Suppressor macrophage (primary cell): ENCODE measurements around the gene RASIP1.

Source experiments
- DNase-seq, 4 experiments: peaks; one replicate each; pipeline ENCODE4 v3.0.0-alpha.2; 2020 to 2022

RASIP1 gene

DNA sequence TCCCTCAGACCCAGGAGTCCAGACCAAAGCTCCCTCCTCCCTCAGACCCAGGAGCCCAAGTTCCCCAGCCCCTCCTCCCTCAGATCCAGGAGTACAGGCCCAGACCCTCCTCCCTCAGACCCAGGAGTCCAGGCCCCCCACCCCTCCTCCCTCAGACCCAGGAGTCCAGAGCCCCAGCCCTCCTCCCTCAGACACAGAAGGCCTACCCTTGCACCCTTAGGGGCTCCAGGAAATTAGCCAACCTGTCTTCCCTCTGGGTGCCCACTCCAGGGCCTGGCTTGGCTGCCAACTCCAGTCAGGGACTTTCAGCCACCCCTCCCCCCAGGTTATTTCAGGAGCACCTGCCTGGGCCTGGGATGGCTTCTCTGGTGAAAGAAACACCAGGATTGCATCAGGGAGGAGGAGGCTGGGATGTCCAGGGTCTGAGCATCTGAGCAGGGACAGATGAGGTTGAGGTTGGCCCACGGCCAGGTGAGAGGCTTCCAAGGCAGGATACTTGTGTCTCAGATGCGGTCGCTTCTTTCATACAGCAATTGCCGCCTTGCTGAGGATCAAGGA is 14.8 kb upstream of the RASIP1 start, which contains the start of gene FGF21:
FGF21 (plus strand) TSS at position 441 of the 558 bp plus-strand sequence. CDS start 713 bp downstream, outside the sequence.
- DNase-seq, result no peak

DNA sequence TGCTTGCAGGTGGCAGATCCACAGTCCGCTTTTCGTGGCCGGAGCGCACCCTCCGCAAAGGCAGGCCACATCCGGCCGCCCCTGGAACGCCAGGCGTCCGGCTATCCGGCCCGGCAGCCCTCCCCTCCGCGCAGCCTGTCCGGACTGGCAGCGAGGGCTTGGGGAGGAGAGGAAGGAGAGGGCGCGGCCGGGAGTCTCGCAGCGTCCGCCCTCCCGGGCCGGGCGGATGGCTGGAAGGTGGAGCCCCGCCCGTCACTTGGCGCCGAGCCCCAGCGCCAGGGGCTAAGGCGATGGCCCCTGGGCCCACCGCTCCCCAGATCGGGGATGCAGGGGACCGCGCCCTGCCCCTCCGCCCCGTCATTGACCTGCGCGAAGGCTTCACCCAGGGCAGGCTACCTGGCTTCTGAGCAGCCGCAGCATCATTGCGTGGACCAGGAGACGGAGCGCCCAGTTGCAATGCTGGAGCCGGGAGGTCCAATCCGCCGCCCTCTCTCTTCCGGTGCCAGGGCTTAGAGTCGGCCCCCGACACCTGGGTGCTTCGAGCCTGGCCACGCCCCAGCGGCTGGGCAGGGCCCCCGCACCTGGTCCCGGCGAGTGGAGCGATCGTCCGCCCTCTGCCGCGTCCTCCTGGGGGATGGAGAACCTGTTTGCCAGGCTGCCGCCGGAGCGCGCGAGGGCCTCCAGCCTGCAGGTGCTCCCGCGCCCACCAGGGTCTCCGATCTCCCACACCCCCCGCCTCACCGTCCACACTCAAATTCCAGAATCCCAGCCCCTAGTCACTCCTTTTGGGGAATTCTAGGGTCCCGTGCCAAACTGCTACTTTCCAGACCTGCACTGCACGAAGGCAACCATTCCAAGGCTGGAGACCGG is 12.3 kb upstream of the RASIP1 start, which contains the start of gene FUT1:
FUT1 (minus strand) TSS at position 146 of the 870 bp plus-strand sequence. CDS start 1,360 bp downstream, outside the sequence.
- DNase-seq, result peak; percentile 17 to 66 (median 42)

DNA sequence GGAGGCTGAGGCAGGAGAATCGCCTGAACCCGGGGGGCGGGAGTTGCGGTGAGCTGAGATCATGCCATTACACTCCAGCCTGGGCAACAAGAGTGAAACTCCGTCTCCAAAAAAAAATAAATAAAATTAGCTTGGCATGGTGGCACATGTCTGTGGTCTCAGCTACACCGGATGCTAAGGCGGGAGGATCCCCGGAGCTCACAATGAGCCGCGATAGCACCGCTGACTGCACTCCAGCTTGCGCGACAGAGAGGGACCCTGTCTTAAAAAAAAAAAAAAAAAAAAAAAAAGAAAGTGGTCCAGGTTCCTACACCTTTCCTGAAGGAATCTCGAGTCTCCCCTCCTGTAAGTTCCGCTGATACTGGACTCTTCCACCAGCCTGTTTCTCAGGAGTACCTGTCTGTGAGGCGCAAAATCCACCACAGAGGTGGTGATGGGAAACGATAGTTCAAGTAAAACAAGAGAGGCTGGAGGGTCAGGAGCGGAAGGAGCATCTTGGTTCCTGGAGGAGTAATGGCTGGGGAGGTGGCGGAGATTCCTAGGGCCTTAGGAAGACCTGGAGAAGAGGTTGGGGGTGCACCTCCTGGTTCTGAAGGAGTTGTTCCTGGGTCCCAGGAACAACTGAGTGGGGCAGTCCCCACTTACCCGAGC is 11.6 kb upstream of the RASIP1 start:
- DNase-seq, result no peak

DNA sequence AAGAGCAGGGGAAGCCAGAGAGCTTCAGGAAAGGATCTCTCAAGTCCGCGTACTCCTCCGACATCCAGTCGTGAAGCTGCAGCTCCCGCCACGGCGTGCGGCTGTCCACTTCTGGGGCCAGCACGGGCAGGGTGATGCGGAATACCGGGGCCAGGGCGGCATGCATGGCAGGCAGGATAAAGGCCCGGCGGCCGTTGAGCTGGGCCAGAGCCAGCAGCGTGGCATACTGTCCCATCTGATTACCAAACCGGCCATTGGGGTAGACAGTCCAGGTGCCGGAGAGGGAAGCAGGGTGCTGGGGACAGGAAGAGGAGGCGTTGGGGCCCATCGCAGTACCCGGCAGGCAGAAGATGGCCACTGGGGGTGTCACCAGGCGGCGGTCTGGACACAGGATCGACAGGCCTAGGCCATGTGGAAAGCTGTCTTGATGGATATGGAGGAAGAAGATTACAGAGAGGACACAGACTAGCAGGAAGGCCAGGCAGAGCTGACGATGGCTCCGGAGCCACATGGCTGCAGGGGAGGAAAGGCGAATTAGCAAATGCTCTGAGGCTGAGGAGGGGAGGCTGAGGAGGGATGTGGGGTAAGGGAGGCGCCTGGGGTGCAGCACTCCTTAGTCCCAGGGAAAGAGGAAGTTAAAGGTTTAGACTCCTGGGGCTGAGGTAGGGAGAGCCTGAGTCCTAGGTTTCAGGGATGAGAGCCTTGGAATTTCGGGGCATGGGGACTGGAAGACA is 10.5 kb upstream of the RASIP1 start:
- no peak for DNase-seq

DNA sequence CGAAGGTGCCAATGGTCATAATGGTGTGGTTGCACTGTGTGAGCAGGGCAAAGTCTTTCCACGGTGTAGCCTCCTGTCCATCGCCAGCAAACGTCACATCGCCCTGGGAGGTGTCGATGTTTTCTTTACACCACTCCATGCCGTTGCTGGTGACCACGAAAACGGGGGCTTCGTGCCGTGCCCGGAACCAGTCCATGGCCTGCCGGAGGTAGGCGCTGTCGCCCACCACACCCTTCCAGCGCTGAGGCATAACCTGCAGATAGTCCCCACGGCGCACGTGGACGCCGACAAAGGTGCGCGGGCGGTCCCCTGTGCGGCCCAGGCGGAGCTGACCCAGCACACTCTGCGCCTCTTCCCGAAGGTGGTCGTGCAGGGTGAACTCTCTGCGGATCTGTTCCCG is 9.9 kb upstream of the RASIP1 start:
- no peak for DNase-seq

DNA sequence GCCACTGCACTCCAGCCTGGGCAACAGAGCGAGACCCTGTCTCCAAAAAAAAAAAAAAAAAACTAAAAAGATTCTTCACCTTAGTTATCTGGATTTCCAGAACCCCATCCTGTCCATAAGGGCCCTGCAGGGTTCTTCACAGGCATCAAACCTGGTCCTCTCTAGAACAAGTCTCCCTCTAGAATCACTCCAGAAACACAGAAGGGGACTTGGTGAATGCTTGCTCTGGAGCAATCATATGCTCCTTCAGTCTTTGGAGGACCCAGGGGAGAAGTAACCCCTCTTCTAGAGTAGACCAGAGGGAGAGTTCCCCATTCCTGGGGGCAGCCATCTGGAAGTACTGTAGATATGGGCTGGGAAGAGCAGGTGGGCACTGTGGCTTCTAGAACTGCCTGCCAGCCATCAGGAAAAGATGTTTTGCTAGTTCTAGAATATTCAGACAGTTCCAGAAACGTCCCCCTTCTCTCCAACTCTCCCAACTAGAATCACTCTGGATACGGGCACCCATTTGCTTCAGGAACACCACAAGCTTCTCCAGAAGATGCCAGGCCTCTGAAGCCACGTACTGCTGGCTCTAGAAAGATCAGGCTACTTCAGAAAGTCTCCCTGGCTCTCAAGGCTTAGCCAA is 9.3 kb upstream of the RASIP1 start:
- no peak for DNase-seq

DNA sequence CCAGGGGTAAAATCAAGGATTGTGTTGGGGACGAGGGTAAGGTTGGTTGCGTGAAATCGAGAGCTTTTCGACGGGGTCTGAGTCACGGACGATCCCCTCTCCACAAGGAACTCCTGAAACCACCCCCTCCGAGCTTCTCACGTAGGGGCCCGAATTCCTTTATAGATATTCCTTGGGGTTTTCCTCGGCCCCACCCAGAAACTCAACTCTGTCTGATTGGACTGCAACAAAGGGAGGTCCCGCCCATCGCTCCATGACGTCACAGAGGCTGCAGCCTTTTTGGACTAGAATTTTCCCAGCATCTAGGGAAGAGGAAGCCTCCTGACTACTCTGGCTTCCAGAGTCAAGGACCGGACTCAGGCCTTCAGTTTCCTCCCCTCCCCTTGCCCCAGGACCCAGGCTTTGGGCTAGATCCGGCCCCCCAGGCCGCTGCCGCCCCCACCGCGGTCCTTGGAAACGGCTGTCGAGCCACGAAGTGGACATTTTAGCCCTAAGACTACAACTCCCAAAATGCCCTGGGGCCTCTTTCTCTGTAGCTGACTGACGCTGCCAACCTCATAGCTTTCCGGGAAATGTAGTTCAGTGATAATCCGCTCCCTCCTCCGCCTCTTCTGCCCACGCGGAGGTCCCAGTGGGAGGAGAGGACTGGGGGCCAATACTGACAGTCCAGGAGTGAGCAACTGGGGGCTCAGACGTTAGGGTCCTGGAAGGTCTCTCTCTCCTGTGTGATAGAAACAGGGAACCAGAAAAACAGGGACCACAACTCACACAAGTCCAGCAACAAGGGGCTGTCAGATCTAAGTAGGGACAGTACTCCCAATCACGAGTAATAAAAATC is 6.5 kb upstream of the RASIP1 start, which contains the start of gene IZUMO1:
IZUMO1 (minus strand) TSS at position 172 of the 838 bp plus-strand sequence. CDS start 1,050 bp downstream, outside the sequence.
- peak; percentile 74 to 84 (median 78) for DNase-seq

DNA sequence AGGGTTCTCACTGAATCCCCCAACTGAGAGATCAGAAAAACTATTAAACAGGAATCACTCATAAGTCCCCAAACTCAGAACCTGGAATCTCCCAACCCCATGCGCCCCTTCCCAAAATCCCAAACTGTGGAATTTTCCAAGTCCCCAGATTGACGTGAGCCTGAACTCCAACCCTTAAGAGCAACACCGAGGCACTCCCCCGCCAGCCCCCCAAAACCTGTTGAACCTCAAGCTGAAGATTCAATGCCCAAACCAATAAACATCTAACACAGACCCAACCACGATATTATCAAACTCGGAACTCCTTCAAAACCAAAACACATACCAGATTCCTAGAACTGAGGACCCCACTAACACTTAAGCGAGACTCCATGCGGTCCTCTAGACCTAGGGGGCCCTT is 5.7 kb upstream of the RASIP1 start:
- DNase-seq, result no peak

DNA sequence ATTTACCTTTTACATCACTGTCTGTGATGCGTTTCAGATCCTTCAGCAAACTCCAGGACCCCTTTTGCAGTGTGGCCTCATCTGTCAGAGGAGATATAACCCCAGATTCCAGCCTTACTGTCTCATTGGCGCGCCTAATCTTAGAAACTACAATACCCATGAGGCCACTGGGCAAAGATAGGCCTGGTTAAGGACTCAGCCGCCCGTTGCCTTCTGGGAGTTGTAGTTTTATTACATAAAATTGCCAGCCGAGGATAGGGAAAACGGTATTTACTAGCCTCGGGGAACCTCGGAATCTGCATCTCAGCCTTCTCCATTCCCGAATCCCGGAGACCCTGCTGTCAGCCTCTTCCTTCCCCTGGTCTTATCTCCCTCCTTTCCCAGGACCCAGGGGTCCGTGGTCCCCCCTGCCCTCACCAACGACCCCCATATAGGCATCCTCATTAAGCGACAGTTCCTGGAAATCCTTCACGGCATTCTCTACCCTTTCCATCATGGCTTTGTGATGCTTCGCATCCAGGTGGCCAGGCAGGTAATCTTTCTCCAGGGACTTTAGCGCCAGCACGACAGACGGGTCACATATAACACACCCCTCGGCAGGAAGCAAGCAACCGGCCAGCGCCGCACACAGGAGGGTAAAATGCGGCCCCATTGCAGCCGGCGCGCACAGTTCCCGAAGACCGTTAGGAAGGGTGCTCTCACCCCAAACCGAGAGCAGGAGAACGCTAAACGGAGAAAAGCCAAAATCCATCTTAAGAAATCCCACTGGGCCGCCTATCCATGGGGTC is 5.0 kb upstream of the RASIP1 start:
- peak; percentile 72 to 80 (median 77) for DNase-seq

DNA sequence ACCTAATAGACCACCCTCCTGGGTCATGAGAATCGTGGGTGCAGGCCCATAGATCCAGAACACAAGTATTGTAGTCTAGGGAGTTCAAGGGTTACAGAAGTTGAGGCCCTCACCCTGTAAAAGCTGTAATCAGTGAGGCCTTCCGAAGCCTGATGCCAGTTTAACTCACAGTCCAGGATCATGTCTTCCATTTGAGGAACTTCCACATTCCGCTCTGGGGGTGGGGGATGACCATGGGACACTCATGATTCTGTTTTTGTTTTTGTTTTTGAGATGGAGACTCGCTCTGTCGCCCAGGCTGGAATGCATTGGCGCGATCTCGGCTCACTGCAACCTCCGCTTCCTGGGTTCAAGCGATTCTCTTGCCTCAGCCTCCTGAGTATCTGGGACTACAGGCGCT is 1.7 kb upstream of the RASIP1 start:
- DNase-seq, result peak; percentile 40 to 46 (median 43)

DNA sequence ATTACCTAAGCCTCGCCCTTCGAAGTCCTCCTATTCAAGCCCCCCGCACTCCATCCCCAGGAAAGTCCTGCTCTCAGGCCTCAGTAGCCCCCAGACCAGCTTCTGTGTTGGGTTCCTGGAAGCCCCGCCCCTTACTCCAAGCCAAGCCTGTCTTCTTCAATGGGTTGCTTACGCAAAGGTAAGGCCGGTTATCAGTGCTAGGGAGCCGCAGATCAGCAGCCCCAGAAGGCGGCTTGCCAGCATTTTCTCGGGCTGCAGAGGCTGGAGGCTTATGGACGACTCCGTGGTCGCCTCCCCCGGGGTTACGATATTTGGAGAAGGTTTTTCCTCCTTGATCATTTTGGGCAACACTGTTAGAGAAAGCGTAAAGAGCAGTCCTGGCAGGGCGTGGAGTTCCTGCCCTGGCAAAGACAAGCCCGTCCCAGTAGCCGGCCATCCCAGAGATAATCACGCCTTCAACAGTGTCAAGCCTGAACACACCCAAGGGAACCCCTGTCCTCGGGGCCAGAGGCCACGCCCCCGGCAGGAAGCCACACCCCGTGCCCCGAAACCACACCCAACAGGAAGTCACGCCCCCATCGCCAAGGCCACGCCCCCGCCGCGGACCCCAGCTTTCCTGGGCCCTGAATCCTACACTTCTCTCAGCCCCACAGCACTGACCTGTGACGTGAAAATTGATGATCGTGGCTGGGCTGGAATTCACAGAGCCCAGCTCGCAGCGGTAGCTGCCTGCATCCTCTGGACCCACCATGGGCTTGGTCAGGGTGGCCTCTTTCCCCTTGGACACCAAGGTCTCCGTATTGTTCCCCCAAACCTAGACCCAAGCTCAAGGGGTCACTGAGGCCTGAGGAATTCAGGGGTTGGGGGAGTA is 954 bp upstream of the RASIP1 start:
- peak in 1 of 4 experiments; percentile 43 for DNase-seq

DNA sequence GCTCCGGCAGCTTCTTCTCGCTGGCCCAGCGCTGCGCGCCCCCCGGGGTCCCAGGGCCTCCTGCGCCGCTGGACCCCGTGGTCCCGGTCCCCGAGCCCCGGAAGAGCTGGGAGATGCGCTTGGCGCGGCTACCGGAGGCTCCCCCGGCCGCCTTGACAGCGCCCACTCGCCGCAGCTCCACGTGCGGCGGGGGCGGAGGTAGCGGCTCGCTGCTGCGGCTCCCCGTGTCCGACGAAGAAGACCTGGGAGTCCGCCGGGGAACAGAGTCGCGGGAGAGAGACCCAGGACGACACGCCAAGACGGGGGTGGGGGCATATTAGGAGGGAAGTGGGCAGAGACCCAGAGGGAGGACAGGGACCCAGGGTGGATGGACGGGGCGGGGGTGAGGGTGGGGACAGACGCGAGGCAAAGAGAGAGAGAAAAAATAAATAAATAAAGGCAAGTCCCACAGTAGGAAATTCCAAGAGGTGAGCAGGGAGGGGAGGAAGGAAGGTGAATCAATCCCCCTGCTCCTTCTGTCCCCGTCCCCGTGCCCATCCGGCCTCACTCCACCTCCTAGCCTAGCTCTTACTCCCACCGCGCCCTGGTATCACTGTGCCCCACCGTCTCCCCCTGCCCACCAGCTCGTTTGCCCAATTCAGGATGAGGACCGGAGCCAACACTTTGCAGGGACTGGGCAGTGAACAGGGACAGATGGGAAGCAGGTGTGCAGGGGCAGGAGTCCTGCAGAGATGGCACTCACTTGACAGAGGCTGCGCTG is 826 bp downstream of the RASIP1 start:
- DNase-seq, result peak in 1 of 4 experiments; percentile 32

DNA sequence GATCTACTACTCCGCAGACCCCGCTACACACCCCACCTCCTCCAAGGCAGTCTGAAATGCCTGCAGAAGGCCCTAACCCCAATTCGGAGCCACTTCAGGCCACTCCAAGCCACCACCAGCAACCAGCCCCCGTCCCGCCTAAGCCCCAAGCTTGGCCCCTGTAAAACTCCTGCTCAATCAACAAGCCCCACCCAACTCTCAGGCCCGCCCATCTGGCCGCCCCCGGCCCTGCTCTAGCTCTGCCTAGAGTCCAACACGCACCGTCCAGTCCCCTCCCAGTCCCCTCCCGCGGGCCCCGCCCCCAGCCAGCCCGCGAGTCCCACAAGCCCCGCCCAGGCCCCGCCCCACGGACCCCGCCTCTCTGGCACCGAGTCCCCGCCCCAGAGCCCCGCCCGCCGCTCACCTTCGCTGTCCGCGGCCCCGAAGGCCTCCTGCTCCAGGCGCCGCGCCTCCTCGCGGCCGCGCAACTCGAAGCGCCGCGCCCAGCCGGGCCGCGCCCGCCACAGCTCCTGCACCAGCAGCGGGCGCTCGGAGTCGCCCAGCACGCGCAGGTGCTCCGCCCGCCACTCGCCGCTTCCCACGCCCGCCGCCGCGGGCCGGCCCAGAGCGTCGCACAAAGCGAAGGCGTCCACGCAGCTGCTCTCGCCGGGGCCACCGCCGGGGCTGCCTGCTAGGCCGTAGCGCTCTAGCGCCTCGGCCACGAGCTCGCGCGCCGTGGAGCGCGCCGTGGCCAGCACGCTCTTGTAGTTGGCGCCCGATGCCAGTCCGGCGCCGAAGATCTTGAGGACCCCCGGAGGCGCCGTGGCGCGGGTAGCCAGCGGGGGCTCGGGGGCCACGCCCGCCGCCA is 1.6 kb downstream of the RASIP1 start:
- DNase-seq, result peak; percentile 81 to 95 (median 91)

DNA sequence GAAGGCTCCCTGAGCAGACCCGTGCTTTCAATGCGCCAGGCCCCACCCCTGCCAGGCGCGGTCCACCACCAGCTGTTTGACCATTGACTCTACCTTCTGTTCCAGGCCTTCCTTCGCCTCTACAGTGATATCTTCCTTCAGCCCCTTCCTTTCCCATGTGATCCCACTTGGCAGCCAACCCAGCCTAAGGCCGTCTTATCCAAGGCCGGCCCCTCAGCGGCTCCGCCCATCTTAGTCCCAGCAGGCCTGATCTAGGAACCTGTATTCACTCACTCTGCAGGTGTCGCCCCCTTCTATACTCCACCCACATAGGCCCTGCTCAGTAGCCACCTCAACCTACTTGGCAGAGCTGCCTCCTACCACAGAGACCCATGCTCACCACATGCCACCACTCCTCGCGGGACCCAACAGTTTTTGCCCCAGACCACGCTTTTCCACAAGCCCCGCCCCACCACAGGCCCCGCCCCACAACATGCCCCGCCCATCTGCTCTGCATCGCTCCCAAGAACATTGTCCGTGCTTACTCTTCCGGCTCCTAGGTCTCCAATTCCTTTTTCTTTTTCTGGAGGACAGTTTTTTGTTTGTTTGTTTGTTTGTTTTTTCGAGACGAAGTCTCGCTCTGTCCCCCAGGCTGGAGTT is 2.9 kb downstream of the RASIP1 start:
- DNase-seq, result no peak

DNA sequence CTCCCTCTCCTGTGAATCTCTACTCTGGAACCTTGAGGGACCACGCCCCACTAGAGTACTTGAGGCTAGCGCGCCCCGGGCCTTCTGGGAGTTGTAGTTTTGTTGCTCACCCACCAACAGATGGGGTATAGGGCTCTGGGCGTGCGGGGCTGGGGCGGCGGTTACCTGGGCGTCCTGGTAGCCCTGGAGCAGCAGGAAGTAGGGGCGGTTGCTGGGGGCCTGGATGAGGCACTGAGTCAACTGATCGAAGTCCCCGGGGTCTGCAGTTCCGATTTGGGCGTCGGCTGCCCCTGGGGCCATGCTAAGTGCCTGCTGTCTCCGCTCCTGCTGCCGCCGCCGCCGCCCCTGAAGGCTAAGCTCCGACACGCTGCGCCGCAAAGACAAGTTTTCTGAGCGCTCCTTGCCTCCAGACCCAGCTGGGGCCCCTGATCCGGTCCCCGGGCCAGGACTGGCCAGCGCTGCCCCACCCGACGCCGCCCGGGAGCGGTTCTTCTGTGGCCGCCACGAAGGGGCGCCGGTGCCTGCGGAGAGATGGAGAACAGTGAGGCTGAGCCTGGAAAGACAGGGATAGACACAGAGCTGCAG is 5.3 kb downstream of the RASIP1 start:
- no peak for DNase-seq

DNA sequence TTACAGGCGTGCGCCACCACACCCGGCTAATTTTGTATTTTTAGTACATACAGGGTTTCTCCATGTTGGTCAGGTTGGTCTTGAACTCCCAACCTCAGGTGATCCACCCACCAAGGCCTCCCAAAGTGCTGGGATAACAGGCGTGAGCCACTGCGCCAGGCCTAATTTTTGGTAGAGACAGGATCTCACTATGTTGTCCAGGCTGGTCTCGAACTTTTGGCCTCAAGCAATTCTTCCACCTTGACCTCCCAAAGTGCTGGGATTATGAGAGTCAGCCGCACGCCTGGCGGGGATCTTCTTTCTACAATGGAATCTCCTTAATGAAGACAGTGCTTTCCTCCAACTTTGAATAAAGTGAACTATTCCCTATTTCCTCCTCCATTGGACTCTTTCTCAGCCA is 5.8 kb downstream of the RASIP1 start:
- DNase-seq, result no peak
